Keratinocyte (primary cell): Measurements from ENCODE around the gene PRKCA.

ENCODE experiments used
- EZH2 ChIP-seq: IDR thresholded peaks from one replicate; pipeline ENCODE4 v1.6.1; 2012; ENCODE audit warnings: inconsistent platforms, mild to moderate bottlenecking, low read length, moderate library complexity
- TF ChIP-seq, protein P1 (sequence below), 3 experiments: IDR thresholded peaks in 1 of 3; conservative IDR thresholded peaks in 1 of 3; optimal IDR thresholded peaks in 1 of 3; 2 replicates in 2 of 3; 3 replicates in 1 of 3; pipeline versions ENCODE3 to v1.5.1; 2011; ENCODE audit warnings: low read length in 3 of 3, mild to moderate bottlenecking in 3 of 3, moderate library complexity in 2 of 3, control low read depth in 1 of 3, inconsistent platforms in 1 of 3; ENCODE audit not compliant: insufficient read depth in 2 of 3; ENCODE audit errors: extremely low read depth in 1 of 3

DNA sequence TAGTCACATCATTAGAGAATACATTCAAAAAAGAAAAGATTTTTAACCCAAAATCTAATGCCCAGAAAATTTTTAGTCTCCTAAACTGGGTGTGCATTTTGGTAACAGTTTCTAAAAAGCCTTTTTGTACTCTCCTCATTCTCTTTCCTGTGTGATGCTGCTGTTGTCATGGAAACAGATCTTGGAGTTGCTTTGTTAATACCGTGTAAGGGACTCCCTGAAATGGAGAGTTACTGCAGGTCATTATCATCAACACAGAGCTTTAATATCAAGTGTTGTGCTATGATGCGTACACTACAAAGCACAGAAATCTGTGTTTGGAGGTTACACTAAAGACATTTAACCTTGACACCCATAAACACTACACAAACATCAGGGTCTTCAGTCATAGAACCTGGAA, 216.3 kb downstream of the PRKCA start:
- TF ChIP-seq, protein P1, sequence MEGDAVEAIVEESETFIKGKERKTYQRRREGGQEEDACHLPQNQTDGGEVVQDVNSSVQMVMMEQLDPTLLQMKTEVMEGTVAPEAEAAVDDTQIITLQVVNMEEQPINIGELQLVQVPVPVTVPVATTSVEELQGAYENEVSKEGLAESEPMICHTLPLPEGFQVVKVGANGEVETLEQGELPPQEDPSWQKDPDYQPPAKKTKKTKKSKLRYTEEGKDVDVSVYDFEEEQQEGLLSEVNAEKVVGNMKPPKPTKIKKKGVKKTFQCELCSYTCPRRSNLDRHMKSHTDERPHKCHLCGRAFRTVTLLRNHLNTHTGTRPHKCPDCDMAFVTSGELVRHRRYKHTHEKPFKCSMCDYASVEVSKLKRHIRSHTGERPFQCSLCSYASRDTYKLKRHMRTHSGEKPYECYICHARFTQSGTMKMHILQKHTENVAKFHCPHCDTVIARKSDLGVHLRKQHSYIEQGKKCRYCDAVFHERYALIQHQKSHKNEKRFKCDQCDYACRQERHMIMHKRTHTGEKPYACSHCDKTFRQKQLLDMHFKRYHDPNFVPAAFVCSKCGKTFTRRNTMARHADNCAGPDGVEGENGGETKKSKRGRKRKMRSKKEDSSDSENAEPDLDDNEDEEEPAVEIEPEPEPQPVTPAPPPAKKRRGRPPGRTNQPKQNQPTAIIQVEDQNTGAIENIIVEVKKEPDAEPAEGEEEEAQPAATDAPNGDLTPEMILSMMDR (optimal IDR thresholded peaks at IDR 0.05 in 1 of 3, IDR thresholded peaks at IDR 0.05 in 1 of 3, conservative IDR thresholded peaks at IDR 0.05 in 1 of 3; ENCODE audit: extremely low read depth in 1 of 3, insufficient read depth in 2 of 3, low read length in 3 of 3) = no peak
- TF ChIP-seq EZH2 = no peak
